Hepatocyte (in vitro differentiated cells): ENCODE results near the gene PCCA. TPM values are rescaled to one million over a fixed set of nuclear protein-coding genes. Genes with fewer than 3 reads are reported as not detected.

Source experiments
- DNase-seq: peaks from one replicate; pipeline ENCODE4 v3.0.0-alpha.2; 2016; ENCODE audit warnings: low spot score
- H2AFZ ChIP-seq: fragments of 200-600 bp; sonication (generic); 2 replicates; pipeline ENCODE4 v1.6.0; 2016; ENCODE audit warnings: antibody characterized with exemption, mild to moderate bottlenecking
- H3K27ac ChIP-seq: fragments of 200-600 bp; sonication (generic); 2 replicates; pipeline ENCODE4 v1.5.1; 2016; ENCODE audit warnings: mild to moderate bottlenecking
- H3K27me3 ChIP-seq: fragments of 200-600 bp; sonication (generic); 2 replicates; pipeline ENCODE4 v1.6.1; 2016
- H3K36me3 ChIP-seq: fragments of 200-600 bp; sonication (generic); replicated peaks from 2 replicates; pipeline ENCODE4 v1.5.1; 2016; ENCODE audit warnings: low read depth; ENCODE audit not compliant: insufficient read depth
- H3K4me1 ChIP-seq: fragments of 200-600 bp; sonication (generic); 2 replicates; pipeline ENCODE4 v1.5.1; 2016; ENCODE audit warnings: mild to moderate bottlenecking, moderate library complexity; ENCODE audit not compliant: insufficient read depth
- H3K4me2 ChIP-seq: fragments of 200-600 bp; sonication (generic); 2 replicates; pipeline ENCODE4 v1.6.0; 2016
- H3K4me3 ChIP-seq: fragments of 200-600 bp; sonication (generic); 2 replicates; pipeline ENCODE4 v1.5.1; 2016; ENCODE audit warnings: mild to moderate bottlenecking
- H3K79me2 ChIP-seq: fragments of 200-600 bp; sonication (generic); 2 replicates; pipeline ENCODE4 v1.6.0; 2017; ENCODE audit warnings: mild to moderate bottlenecking
- H3K9me2 ChIP-seq: fragments of 200-600 bp; sonication (generic); replicated peaks from 2 replicates; pipeline ENCODE4 v1.6.0; 2017; ENCODE audit warnings: mild to moderate bottlenecking; ENCODE audit not compliant: insufficient read depth
- H3K9me3 ChIP-seq: fragments of 200-600 bp; sonication (generic); 2 replicates; pipeline ENCODE4 v1.5.1; 2016; ENCODE audit warnings: low read depth, mild to moderate bottlenecking
- H4K20me1 ChIP-seq: fragments of 200-600 bp; sonication (generic); 2 replicates; pipeline ENCODE4 v1.6.0; 2016; ENCODE audit warnings: mild to moderate bottlenecking; ENCODE audit not compliant: insufficient read depth, poor library complexity, severe bottlenecking
- CTCF ChIP-seq: fragments of 200-600 bp; sonication (generic); IDR thresholded peaks from 2 replicates; pipeline ENCODE4 v1.5.1; 2016; ENCODE audit warnings: antibody characterized with exemption, mild to moderate bottlenecking; ENCODE audit not compliant: poor library complexity
- EZH2 ChIP-seq: fragments of 200-600 bp; sonication (generic); IDR thresholded peaks from 2 replicates; pipeline ENCODE4 v1.6.1; 2016; ENCODE audit warnings: antibody characterized with exemption, mild to moderate bottlenecking, borderline replicate concordance
- EZH2phosphoT487 ChIP-seq: fragments of 200-600 bp; sonication (generic); IDR thresholded peaks from one replicate; pipeline ENCODE4 v1.6.1; 2018; ENCODE audit warnings: antibody characterized with exemption, mild to moderate bottlenecking, low read depth, moderate library complexity; ENCODE audit not compliant: unreplicated experiment, severe bottlenecking
- WGBS: methylation state at CpG from one replicate; pipeline ENCODE4 v1.1.6; 2016; ENCODE audit warnings: low lambda C conversion rate; ENCODE audit errors: missing lambda C conversion rate; 5-methylcytosine and 5-hydroxymethylcytosine counted together
- polyA plus RNA-seq: library from polyadenylated mRNA; unstranded; fragments of >200 nt; fragmentation: Nextera tagmentation; extraction: Ambion mirVana; gene quantifications from 2 replicates; pipeline ENCODE4 v1.2.1, GENCODE V29; 2016
- total RNA-seq: library from RNA; depleted of rRNA; stranded (reverse); fragments of >200 nt; gene quantifications from 2 replicates; pipeline ENCODE4 v1.2.3, GENCODE V29; 2014

PCCA gene
- total and polyA plus RNA-seq, 2 experiments from 2014 or later, result 23.6 to 28.2 TPM

GRCh38 chr13:100175803-100176182, 86.9 kb downstream of the PCCA start:
- Histone ChIP-seq H3K27ac (no peak overlapping the region), H3K9me2 (no peaks in the 10 kb centered on the region), H3K79me2 (peaks cover 3% of the 10 kb centered on the region), H4K20me1 (no peaks in the 10 kb centered on the region), H2AFZ (no peak overlapping the region), H3K4me2 (no peak overlapping the region), H3K4me3 (no peak overlapping the region), H3K4me1 (no peaks in the 10 kb centered on the region), H3K27me3 (no peaks in the 10 kb centered on the region), H3K9me3 (no peaks in the 10 kb centered on the region), H3K36me3 (no peaks in the 10 kb centered on the region)
- DNase-seq, result no peak
- WGBS, result 74% methylated on average over 5 of the region's 5 CpGs
- TF ChIP-seq EZH2phosphoT487 (no peak), CTCF (no peak), EZH2 (no peak)

- H3K9me3 ChIP-seq, result no peaks in the 10 kb centered on the region
- no peaks in the 10 kb centered on the region for H3K9me2 ChIP-seq
- H3K4me3 ChIP-seq, result no peak overlapping the region
- H3K4me1 ChIP-seq, result no peaks in the 10 kb centered on the region
- H3K27me3 ChIP-seq, result no peaks in the 10 kb centered on the region
- DNase-seq, result no peak
- no peak overlapping the region for H3K4me2 ChIP-seq
- H3K79me2 ChIP-seq, result peaks cover 3% of the 10 kb centered on the region
- H3K36me3 ChIP-seq, result no peaks in the 10 kb centered on the region
- no peak overlapping the region for H3K27ac ChIP-seq
- no peaks in the 10 kb centered on the region for H4K20me1 ChIP-seq
- TF ChIP-seq EZH2, result no peak
- no peak for TF ChIP-seq CTCF
- no peak for TF ChIP-seq EZH2phosphoT487
- 59% methylated on average over 2 of the region's 2 CpGs for WGBS
- no peak overlapping the region for H2AFZ ChIP-seq
Measured at GRCh38 chr13:100176801-100177400, 88.0 kb downstream of the PCCA start.

GRCh38 chr13:100178309-100178708, 89.4 kb downstream of the PCCA start:
- Histone ChIP-seq H3K4me1 (no peaks in the 10 kb centered on the region), H3K4me2 (no peak overlapping the region), H4K20me1 (no peaks in the 10 kb centered on the region), H3K36me3 (no peaks in the 10 kb centered on the region), H3K9me2 (no peaks in the 10 kb centered on the region), H3K27me3 (no peaks in the 10 kb centered on the region), H3K9me3 (no peaks in the 10 kb centered on the region), H3K79me2 (peaks cover 3% of the 10 kb centered on the region), H3K4me3 (no peak overlapping the region), H2AFZ (no peak overlapping the region), H3K27ac (no peak overlapping the region)
- TF ChIP-seq EZH2 (no peak), EZH2phosphoT487 (no peak), CTCF (no peak)
- 98% methylated on average over 2 of the region's 2 CpGs for WGBS
- DNase-seq, result no peak

- no peak for DNase-seq
- TF ChIP-seq EZH2phosphoT487, result no peak
- no peak for TF ChIP-seq CTCF
- TF ChIP-seq EZH2, result no peak
- no peaks in the 10 kb centered on the region for H4K20me1 ChIP-seq
- H3K27ac ChIP-seq, result no peak overlapping the region
- H3K79me2 ChIP-seq, result peaks cover 3% of the 10 kb centered on the region
- no peaks in the 10 kb centered on the region for H3K4me1 ChIP-seq
- 96% methylated on average over 3 of the region's 3 CpGs for WGBS
- no peak overlapping the region for H3K4me2 ChIP-seq
- H2AFZ ChIP-seq, result no peak overlapping the region
- H3K4me3 ChIP-seq, result no peak overlapping the region
- no peaks in the 10 kb centered on the region for H3K9me2 ChIP-seq
- H3K9me3 ChIP-seq, result no peaks in the 10 kb centered on the region
- no peaks in the 10 kb centered on the region for H3K27me3 ChIP-seq
- H3K36me3 ChIP-seq, result no peaks in the 10 kb centered on the region
Measured at GRCh38 chr13:100179276-100179675, 90.4 kb downstream of the PCCA start.
